ENCODE data around the gene NAPB.

NAPB gene

GRCh38 chr20:23379772-23380171 is 41.5 kb downstream of the NAPB start:
- no peak for TF ChIP-seq SIN3A (IDR thresholded peaks at IDR 0.05; ENCODE audit: borderline replicate concordance, insufficient read depth, low read length)
- no peak for TF ChIP-seq FOXP2 (optimal IDR thresholded peaks at IDR 0.05; ENCODE audit: borderline replicate concordance, extremely low read depth, extremely low read length, insufficient read depth)
- no peak for TF ChIP-seq POLR2AphosphoS5 (IDR thresholded peaks at IDR 0.05; ENCODE audit: low read depth, low read length)
- TF ChIP-seq TAF1 (IDR thresholded peaks at IDR 0.05; ENCODE audit: borderline replicate concordance, insufficient read depth, low read length), result no peak
- TF ChIP-seq, protein P1, sequence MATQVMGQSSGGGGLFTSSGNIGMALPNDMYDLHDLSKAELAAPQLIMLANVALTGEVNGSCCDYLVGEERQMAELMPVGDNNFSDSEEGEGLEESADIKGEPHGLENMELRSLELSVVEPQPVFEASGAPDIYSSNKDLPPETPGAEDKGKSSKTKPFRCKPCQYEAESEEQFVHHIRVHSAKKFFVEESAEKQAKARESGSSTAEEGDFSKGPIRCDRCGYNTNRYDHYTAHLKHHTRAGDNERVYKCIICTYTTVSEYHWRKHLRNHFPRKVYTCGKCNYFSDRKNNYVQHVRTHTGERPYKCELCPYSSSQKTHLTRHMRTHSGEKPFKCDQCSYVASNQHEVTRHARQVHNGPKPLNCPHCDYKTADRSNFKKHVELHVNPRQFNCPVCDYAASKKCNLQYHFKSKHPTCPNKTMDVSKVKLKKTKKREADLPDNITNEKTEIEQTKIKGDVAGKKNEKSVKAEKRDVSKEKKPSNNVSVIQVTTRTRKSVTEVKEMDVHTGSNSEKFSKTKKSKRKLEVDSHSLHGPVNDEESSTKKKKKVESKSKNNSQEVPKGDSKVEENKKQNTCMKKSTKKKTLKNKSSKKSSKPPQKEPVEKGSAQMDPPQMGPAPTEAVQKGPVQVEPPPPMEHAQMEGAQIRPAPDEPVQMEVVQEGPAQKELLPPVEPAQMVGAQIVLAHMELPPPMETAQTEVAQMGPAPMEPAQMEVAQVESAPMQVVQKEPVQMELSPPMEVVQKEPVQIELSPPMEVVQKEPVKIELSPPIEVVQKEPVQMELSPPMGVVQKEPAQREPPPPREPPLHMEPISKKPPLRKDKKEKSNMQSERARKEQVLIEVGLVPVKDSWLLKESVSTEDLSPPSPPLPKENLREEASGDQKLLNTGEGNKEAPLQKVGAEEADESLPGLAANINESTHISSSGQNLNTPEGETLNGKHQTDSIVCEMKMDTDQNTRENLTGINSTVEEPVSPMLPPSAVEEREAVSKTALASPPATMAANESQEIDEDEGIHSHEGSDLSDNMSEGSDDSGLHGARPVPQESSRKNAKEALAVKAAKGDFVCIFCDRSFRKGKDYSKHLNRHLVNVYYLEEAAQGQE (IDR thresholded peaks at IDR 0.05; ENCODE audit: insufficient read depth in 1 of 2, low read depth in 2 of 2, low read length in 2 of 2), result no peak

DNA sequence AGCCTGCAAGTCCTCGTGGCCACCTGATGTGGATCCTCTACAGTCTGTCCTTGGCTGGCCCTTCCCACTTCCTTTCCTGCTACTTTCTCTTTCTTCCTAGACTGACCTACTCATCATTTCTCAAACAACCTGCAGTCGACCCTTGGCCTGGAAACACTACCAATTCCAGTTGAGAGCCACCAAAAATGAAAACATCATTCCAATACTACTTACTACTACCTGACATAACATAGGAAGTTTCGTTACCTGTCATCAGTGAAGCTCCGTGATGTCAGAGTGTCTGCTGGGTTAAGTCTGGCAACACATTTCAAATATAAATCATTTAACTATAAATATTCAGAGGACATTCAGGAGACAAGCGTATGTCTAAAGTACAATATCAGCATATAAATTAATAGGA is 45.5 kb downstream of the NAPB start:
- no peak for TF ChIP-seq FOXP2 (optimal IDR thresholded peaks at IDR 0.05; ENCODE audit: borderline replicate concordance, extremely low read depth, extremely low read length, insufficient read depth)
- no peak for TF ChIP-seq SIN3A (IDR thresholded peaks at IDR 0.05; ENCODE audit: borderline replicate concordance, insufficient read depth, low read length)
- no peak for TF ChIP-seq POLR2AphosphoS5 (IDR thresholded peaks at IDR 0.05; ENCODE audit: low read depth, low read length)

DNA sequence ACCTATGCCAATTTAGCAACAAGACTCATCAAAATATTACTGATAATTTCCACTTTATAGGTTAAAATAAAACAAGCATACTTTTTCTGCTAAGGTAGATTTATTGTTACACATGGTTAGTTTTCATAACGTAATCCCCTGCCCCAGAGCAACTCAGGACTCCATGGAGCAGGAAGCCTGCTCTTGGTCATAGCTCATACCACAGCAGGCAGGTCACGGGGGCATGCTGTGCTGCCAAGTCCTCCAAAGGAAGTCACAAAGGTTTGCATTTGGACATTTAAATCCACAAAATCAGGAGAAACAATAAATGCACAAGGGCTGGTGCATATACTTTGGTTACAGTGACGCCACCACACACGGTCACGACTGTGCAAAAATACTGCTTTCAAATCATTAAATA is 46.8 kb downstream of the NAPB start:
- TF ChIP-seq POLR2AphosphoS5 (IDR thresholded peaks at IDR 0.05; ENCODE audit: low read depth, low read length) (no peak), FOXP2 (optimal IDR thresholded peaks at IDR 0.05; ENCODE audit: borderline replicate concordance, extremely low read depth, extremely low read length, insufficient read depth) (no peak), TAF1 (IDR thresholded peaks at IDR 0.05; ENCODE audit: borderline replicate concordance, insufficient read depth, low read length) (no peak), SIN3A (IDR thresholded peaks at IDR 0.05; ENCODE audit: borderline replicate concordance, insufficient read depth, low read length) (no peak)
- TF ChIP-seq, protein P1 (IDR thresholded peaks at IDR 0.05; ENCODE audit: insufficient read depth in 1 of 2, low read depth in 2 of 2, low read length in 2 of 2), result no peak

DNA sequence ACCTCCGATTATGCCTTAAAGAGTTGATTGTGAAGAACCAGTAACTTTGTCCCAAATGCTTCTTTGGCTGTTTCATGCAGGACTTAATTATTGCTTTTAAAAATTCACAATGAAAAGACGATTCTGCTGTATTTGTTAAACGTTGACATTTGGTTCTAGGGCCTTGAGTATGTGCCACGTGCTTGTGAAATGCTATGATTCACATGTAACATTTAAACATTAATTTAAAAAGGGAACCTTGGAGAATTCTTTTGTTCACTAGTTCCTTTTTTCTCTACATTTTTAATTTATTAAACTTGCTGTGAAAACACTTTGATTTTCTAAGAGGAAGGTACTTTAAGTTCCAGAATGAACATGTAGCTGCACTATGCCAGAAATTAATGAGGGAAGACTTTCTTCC is 49.8 kb downstream of the NAPB start:
- TF ChIP-seq, protein P1 (IDR thresholded peaks at IDR 0.05; ENCODE audit: insufficient read depth in 1 of 2, low read depth in 2 of 2, low read length in 2 of 2), result no peak
- no peak for TF ChIP-seq TAF1 (IDR thresholded peaks at IDR 0.05; ENCODE audit: borderline replicate concordance, insufficient read depth, low read length)
- no peak for TF ChIP-seq SIN3A (IDR thresholded peaks at IDR 0.05; ENCODE audit: borderline replicate concordance, insufficient read depth, low read length)
- TF ChIP-seq POLR2AphosphoS5 (IDR thresholded peaks at IDR 0.05; ENCODE audit: low read depth, low read length), result no peak
- TF ChIP-seq FOXP2 (optimal IDR thresholded peaks at IDR 0.05; ENCODE audit: borderline replicate concordance, extremely low read depth, extremely low read length, insufficient read depth), result no peak

- TF ChIP-seq POLR2AphosphoS5 (IDR thresholded peaks at IDR 0.05; ENCODE audit: low read depth, low read length), result no peak
- TF ChIP-seq FOXP2 (optimal IDR thresholded peaks at IDR 0.05; ENCODE audit: borderline replicate concordance, extremely low read depth, extremely low read length, insufficient read depth), result no peak
- no peak for TF ChIP-seq SIN3A (IDR thresholded peaks at IDR 0.05; ENCODE audit: borderline replicate concordance, insufficient read depth, low read length)
- TF ChIP-seq, protein P1 (IDR thresholded peaks at IDR 0.05; ENCODE audit: insufficient read depth in 1 of 2, low read depth in 2 of 2, low read length in 2 of 2), result no peak
- no peak for TF ChIP-seq TAF1 (IDR thresholded peaks at IDR 0.05; ENCODE audit: borderline replicate concordance, insufficient read depth, low read length)
Observed at GRCh38 chr20:23370873-23371272, 50.4 kb downstream of the NAPB start.
